Measurements from ENCODE around the gene NRGN.

The NRGN gene

GRCh38 chr11:124747406-124748099 is 7.8 kb downstream of the NRGN start:
- TF ChIP-seq USF1 (IDR thresholded peaks at IDR 0.05): no peak

GRCh38 chr11:124748100-124748418 is 8.3 kb downstream of the NRGN start:
- TF ChIP-seq EGR1 (IDR thresholded peaks at IDR 0.05) (no peak), YY1 (IDR thresholded peaks at IDR 0.05; ENCODE audit: low read depth) (no peak), NFIC (IDR thresholded peaks at IDR 0.05) (no peak), TAF1 (IDR thresholded peaks at IDR 0.05; ENCODE audit: low read depth) (no peak), CEBPB (IDR thresholded peaks at IDR 0.05) (no peak), TEAD4 (IDR thresholded peaks at IDR 0.05) (no peak)

- TF ChIP-seq TCF12 (IDR thresholded peaks at IDR 0.05; ENCODE audit: low read depth): no peak
- TF ChIP-seq YY1 (IDR thresholded peaks at IDR 0.05; ENCODE audit: low read depth): no peak
- no peak for TF ChIP-seq NFIC (IDR thresholded peaks at IDR 0.05)
- no peak for TF ChIP-seq FOXM1 (IDR thresholded peaks at IDR 0.05; ENCODE audit: borderline replicate concordance, low read depth)
- TF ChIP-seq TEAD4 (IDR thresholded peaks at IDR 0.05): no peak
- TF ChIP-seq EP300 (IDR thresholded peaks at IDR 0.05; ENCODE audit: borderline replicate concordance): no peak
- no peak for TF ChIP-seq EGR1 (IDR thresholded peaks at IDR 0.05)
- no peak for TF ChIP-seq REST (IDR thresholded peaks at IDR 0.05; ENCODE audit: low read depth)
- TF ChIP-seq USF1 (IDR thresholded peaks at IDR 0.05): no peak
- no peak for TF ChIP-seq RAD21 (IDR thresholded peaks at IDR 0.05; ENCODE audit: low read depth)
- no peak for TF ChIP-seq TAF1 (IDR thresholded peaks at IDR 0.05; ENCODE audit: low read depth)
- no peak for TF ChIP-seq MAX (IDR thresholded peaks at IDR 0.05)
- TF ChIP-seq CREB1 (IDR thresholded peaks at IDR 0.05; ENCODE audit: low read depth): no peak
Measured at GRCh38 chr11:124748481-124749343, 9.0 kb downstream of the NRGN start.

GRCh38 chr11:124749912-124750311 is 10.2 kb downstream of the NRGN start:
- TF ChIP-seq TAF1 (IDR thresholded peaks at IDR 0.05; ENCODE audit: low read depth) (no peak), TCF12 (IDR thresholded peaks at IDR 0.05; ENCODE audit: low read depth) (no peak)

- TF ChIP-seq USF1 (IDR thresholded peaks at IDR 0.05) (no peak), CREB1 (IDR thresholded peaks at IDR 0.05; ENCODE audit: low read depth) (no peak), RAD21 (IDR thresholded peaks at IDR 0.05; ENCODE audit: low read depth) (no peak), TCF12 (IDR thresholded peaks at IDR 0.05; ENCODE audit: low read depth) (no peak), ZBTB7A (IDR thresholded peaks at IDR 0.05; ENCODE audit: low read depth) (no peak), YY1 (IDR thresholded peaks at IDR 0.05; ENCODE audit: low read depth) (no peak), TEAD4 (IDR thresholded peaks at IDR 0.05) (no peak), TAF1 (IDR thresholded peaks at IDR 0.05; ENCODE audit: low read depth) (no peak), FOXM1 (IDR thresholded peaks at IDR 0.05; ENCODE audit: borderline replicate concordance, low read depth) (no peak), REST (IDR thresholded peaks at IDR 0.05; ENCODE audit: low read depth) (no peak), CEBPB (IDR thresholded peaks at IDR 0.05) (no peak), EP300 (IDR thresholded peaks at IDR 0.05; ENCODE audit: borderline replicate concordance) (no peak), EGR1 (IDR thresholded peaks at IDR 0.05) (no peak), NFIC (IDR thresholded peaks at IDR 0.05) (no peak), MAX (IDR thresholded peaks at IDR 0.05) (no peak)
Measured at GRCh38 chr11:124751391-124751740, 11.6 kb downstream of the NRGN start.
